A549 (cell line): ENCODE results near the gene DPYD. TPM values are rescaled to one million over a fixed set of nuclear protein-coding genes. Genes with fewer than 3 reads are reported as not detected.

Source experiments
- ATAC-seq, 2 experiments: fragments of 200-7000 bp in 1 of 2; fragments of >200 bp in 1 of 2; cut with Nextera tagmentation in 1 of 2; cut with Tn5 transposase in 1 of 2; 3 replicates each; pipeline versions ENCODE4 v1.8.0 to v1.9.1; 2018 to 2020; ENCODE audit warnings: mild to moderate bottlenecking in 1 of 2, moderate library complexity in 1 of 2
- CTCF ChIA-PET: fragments of 300-600 bp; sonication (Branson Sonifier 250); formaldehyde crosslinking; extraction: SDS; loops from one replicate; lab custom pipeline; 2021; ENCODE audit warnings: antibody characterized with exemption, inconsistent platforms; lab: Yijun Ruan, JAX
- POLR2A ChIA-PET: fragments of 350-600 bp; formaldehyde crosslinking; extraction: SDS; loops from one replicate; lab custom pipeline; 2021; ENCODE audit warnings: antibody characterized with exemption, inconsistent platforms; lab: Yijun Ruan, JAX
- DNase-seq, 2 experiments: peaks; one replicate each; pipeline versions ENCODE4 v3.0.0 to v3.0.0-alpha.2; 2011 to 2016; ENCODE audit warnings: low read depth in 1 of 2, low spot score in 1 of 2
- FAIRE-seq: peaks from 2 replicates; lab custom pipeline; 2011; peaks lifted over from hg19 to GRCh38; lab: Jason Lieb, UNC
- H3K27ac ChIP-seq, 2 experiments: fragments of >200 bp; sonication (Bioruptor Twin); formaldehyde crosslinking; 3 replicates each; pipeline ENCODE4 v1.5.1; 2016 to 2017
- H3K4me1 ChIP-seq: fragments of >200 bp; sonication (Bioruptor Twin); formaldehyde crosslinking; 3 replicates; pipeline ENCODE4 v1.6.1; 2016
- H3K4me2 ChIP-seq: fragments of >200 bp; sonication (Bioruptor Twin); formaldehyde crosslinking; 3 replicates; pipeline ENCODE4 v1.6.1; 2016
- H3K4me3 ChIP-seq: fragments of >200 bp; sonication (Bioruptor Twin); formaldehyde crosslinking; 3 replicates; pipeline ENCODE4 v1.5.1; 2016
- H3K9me3 ChIP-seq: fragments of >200 bp; sonication (Bioruptor Twin); formaldehyde crosslinking; 3 replicates; pipeline ENCODE4 v1.6.1; 2016
- ATOH8 ChIP-seq: fragments of 250-450 bp; sonication (Bioruptor Pico); IDR thresholded peaks from 2 replicates; pipeline ENCODE4 v1.5.0; 2020; ENCODE audit warnings: low read depth, mild to moderate bottlenecking, moderate library complexity
- BCL3 ChIP-seq: fragments of >200 bp; sonication (Bioruptor Twin); formaldehyde crosslinking; IDR thresholded peaks from 3 replicates; pipeline ENCODE4 v1.6.1; 2016
- CHD4 ChIP-seq: fragments of 200-600 bp; sonication (generic); IDR thresholded peaks from 2 replicates; pipeline ENCODE4 v1.6.1; 2016; ENCODE audit warnings: antibody characterized with exemption, mild to moderate bottlenecking, borderline replicate concordance
- E2F6 ChIP-seq: IDR thresholded peaks from 2 replicates; pipeline ENCODE4 v1.6.1; 2012; ENCODE audit warnings: low read depth, borderline replicate concordance
- EHF ChIP-seq: fragments of 250-450 bp; sonication (Bioruptor Pico); IDR thresholded peaks from 2 replicates; pipeline ENCODE4 v1.5.0; 2020; ENCODE audit warnings: mild to moderate bottlenecking
- EHMT2 ChIP-seq: fragments of 200-600 bp; sonication (generic); IDR thresholded peaks from 2 replicates; pipeline ENCODE4 v1.6.1; 2016; ENCODE audit warnings: antibody characterized with exemption, low read depth, mild to moderate bottlenecking, moderate library complexity
- FOXS1 ChIP-seq: fragments of 250-450 bp; sonication (Bioruptor Pico); IDR thresholded peaks from 2 replicates; pipeline ENCODE4 v1.5.0; 2020; ENCODE audit warnings: mild to moderate bottlenecking, moderate library complexity
- HDAC2 ChIP-seq: fragments of 200-600 bp; sonication (generic); IDR thresholded peaks from 2 replicates; pipeline ENCODE4 v1.6.1; 2016
- HES2 ChIP-seq: fragments of >200 bp; sonication (Bioruptor Twin); formaldehyde crosslinking; IDR thresholded peaks from 2 replicates; pipeline ENCODE4 v1.6.1; 2016
- JUN ChIP-seq, 2 experiments: fragments of >200 bp; sonication (Bioruptor Twin); formaldehyde crosslinking; IDR thresholded peaks; 2 replicates in 1 of 2; 3 replicates in 1 of 2; pipeline ENCODE4 v1.6.1; 2016 to 2017
- KDM1A ChIP-seq: fragments of 200-600 bp; sonication (generic); IDR thresholded peaks from 2 replicates; pipeline ENCODE4 v1.6.1; 2016; ENCODE audit warnings: low read depth, mild to moderate bottlenecking
- KDM5A ChIP-seq: fragments of 200-600 bp; sonication (generic); IDR thresholded peaks from 2 replicates; pipeline ENCODE4 v1.6.1; 2016; ENCODE audit warnings: antibody characterized with exemption, mild to moderate bottlenecking
- MAX ChIP-seq: IDR thresholded peaks from 2 replicates; pipeline ENCODE4 v1.6.1; 2012
- MAZ ChIP-seq: fragments of 150-350 bp; IDR thresholded peaks from 2 replicates; pipeline ENCODE4 v1.6.1; 2014; ENCODE audit warnings: antibody characterized with exemption, low read depth, low read length, borderline replicate concordance
- POLR2A ChIP-seq: IDR thresholded peaks from 2 replicates; pipeline ENCODE4 v1.6.1; 2012; ENCODE audit warnings: mild to moderate bottlenecking, low read length
- POLR2AphosphoS2 ChIP-seq: conservative IDR thresholded peaks from 2 replicates; pipeline ENCODE4 v1.6.1; 2012; ENCODE audit warnings: low read length, improper control_type of control experiment, inconsistent platforms
- RAD21 ChIP-seq, 2 experiments: fragments of >200 bp in 1 of 2; sonication (Bioruptor Twin) in 1 of 2; formaldehyde crosslinking in 1 of 2; IDR thresholded peaks in 1 of 2; conservative IDR thresholded peaks in 1 of 2; 2 replicates in 1 of 2; 3 replicates in 1 of 2; pipeline ENCODE4 v1.6.1; 2012 to 2018; ENCODE audit warnings: inconsistent platforms in 1 of 2
- RCOR1 ChIP-seq: fragments of 150-350 bp; IDR thresholded peaks from 2 replicates; pipeline ENCODE4 v1.6.1; 2014; ENCODE audit warnings: antibody characterized with exemption, low read length, low read depth
- USF2 ChIP-seq: fragments of 450-650 bp; IDR thresholded peaks from 2 replicates; pipeline ENCODE4 v1.6.1; 2014; ENCODE audit warnings: antibody characterized with exemption
- ZFP36 ChIP-seq: fragments of 450-650 bp; IDR thresholded peaks from 2 replicates; pipeline ENCODE4 v1.6.1; 2014; ENCODE audit warnings: borderline replicate concordance; ENCODE audit not compliant: partially characterized antibody
- ZSCAN20 ChIP-seq: fragments of 250-450 bp; sonication (Bioruptor Pico); IDR thresholded peaks from 2 replicates; pipeline ENCODE4 v1.8.0; 2022; ENCODE audit warnings: mild to moderate bottlenecking, moderate library complexity
- WGBS: methylation state at CpG from one replicate; pipeline ENCODE4 v1.1.6; 2017; ENCODE audit errors: missing lambda C conversion rate; 5-methylcytosine and 5-hydroxymethylcytosine counted together
- polyA plus RNA-seq, 4 experiments: library from polyadenylated mRNA; depleted of rRNA in 3 of 4; stranded (reverse); fragments of >200 nt; fragmentation: RNase III in 1 of 4; extraction: RNeasy Plus Mini Kit Qiagen cat#74134 plus additional on column Dnase treatment in 1 of 4; gene quantifications; 2 replicates in 3 of 4; 3 replicates in 1 of 4; pipeline ENCODE4 v1.2.3, GENCODE V29; 2011 to 2017

The DPYD gene
- polyA plus RNA-seq, 2 of the 4 experiments (the other 2 are of a cell fraction) = 5.9 to 7.5 TPM

GRCh38 chr1:97051823-97052222, 869.0 kb downstream of the DPYD start:
- CTCF ChIA-PET = interaction anchor here (0.5 kb wide), 1 partner anchor 200 kb away, joined by 4 read pairs; no protein-coding TSS in a partner anchor

GRCh38 chr1:97050506-97050905, 870.3 kb downstream of the DPYD start:
- H3K4me3 ChIP-seq = no peak overlapping the region
- H3K4me2 ChIP-seq = no peak overlapping the region
- ChIA-PET CTCF (no interaction called here), POLR2A (no interaction called here)
- no peaks in the 10 kb centered on the region for H3K9me3 ChIP-seq
- no peak for FAIRE-seq
- no peaks in the 10 kb centered on the region for H3K4me1 ChIP-seq
- no peak overlapping the region for H3K27ac ChIP-seq
- TF ChIP-seq RAD21 (conservative IDR thresholded peaks at IDR 0.05 in 1 of 2, IDR thresholded peaks at IDR 0.05 in 1 of 2) (peak in 1 of 2 experiments; percentile 27; a peak in 2 of 5 replicates), ZSCAN20 (no peak), POLR2AphosphoS2 (no peak), MAX (no peak), BCL3 (no peak)
- DNase-seq = peak in 1 of 2 experiments; percentile 19
- ATAC-seq = no peak; a peak in 1 of 6 replicates
- WGBS = 92% methylated on average over 1 of the region's 1 CpG

More at GRCh38 chr1:97051823-97052222, 869.0 kb downstream of the DPYD start:
- no peaks in the 10 kb centered on the region for H3K4me1 ChIP-seq
- DNase-seq = no peak
- no peak overlapping the region for H3K4me3 ChIP-seq
- H3K9me3 ChIP-seq = peaks cover 7% of the 10 kb centered on the region; the same call in 1 of the 3 replicates
- TF ChIP-seq CHD4 (no peak), HDAC2 (no peak), HES2 (no peak)
- TF ChIP-seq, all 56 proteins: peak for 0
- ATAC-seq (no peak), FAIRE-seq (no peak)
- H3K27ac ChIP-seq = no peak overlapping the region
- H3K4me2 ChIP-seq = no peak overlapping the region
- POLR2A ChIA-PET = no interaction called here

- no peak for TF ChIP-seq RAD21 (conservative IDR thresholded peaks at IDR 0.05 in 1 of 2, IDR thresholded peaks at IDR 0.05 in 1 of 2)
- TF ChIP-seq, all 56 proteins: peak for 0
- Histone ChIP-seq H3K4me1 (no peaks in the 10 kb centered on the region), H3K9me3 (no peaks in the 10 kb centered on the region), H3K4me2 (no peak overlapping the region), H3K27ac (no peak overlapping the region), H3K4me3 (no peak overlapping the region)
- DNase-seq (no peak), ATAC-seq (no peak), FAIRE-seq (no peak)
- ChIA-PET POLR2A (no interaction called here), CTCF (interaction anchor here (0.6 kb wide), 1 partner anchor 629 kb away, joined by 3 read pairs; no protein-coding TSS in a partner anchor)
- 45% methylated on average over 2 of the region's 2 CpGs for WGBS
Measured at GRCh38 chr1:97047421-97047793, 873.4 kb downstream of the DPYD start.

- WGBS = 71% methylated on average over 5 of the region's 5 CpGs
- Histone ChIP-seq H3K9me3 (no peaks in the 10 kb centered on the region), H3K27ac (no peak overlapping the region), H3K4me2 (no peak overlapping the region), H3K4me3 (no peak overlapping the region), H3K4me1 (no peaks in the 10 kb centered on the region)
- no peak for DNase-seq
- ChIA-PET CTCF (no interaction called here), POLR2A (no interaction called here)
- FAIRE-seq = no peak
- no peak for ATAC-seq
- no peak for TF ChIP-seq MAZ
- TF ChIP-seq KDM1A = no peak
- no peak for TF ChIP-seq ATOH8 (CRISPR knock-in tag)
- no peak for TF ChIP-seq KDM5A
- TF ChIP-seq EHF (CRISPR knock-in tag) = no peak
- TF ChIP-seq RCOR1 = no peak
- TF ChIP-seq USF2 = no peak
- TF ChIP-seq FOXS1 (CRISPR knock-in tag) = no peak
- no peak for TF ChIP-seq POLR2A
- TF ChIP-seq JUN (IDR thresholded peaks at IDR 0.05) = no peak
- no peak for TF ChIP-seq EHMT2
- no peak for TF ChIP-seq E2F6
- TF ChIP-seq ZFP36 = no peak
- no peak for TF ChIP-seq MAX
Measured at GRCh38 chr1:97046765-97047420, 873.9 kb downstream of the DPYD start.
